Activated CD4-positive, CD25-positive, alpha-beta regulatory T cell treated with anti-CD3 and anti-CD28 coated beads, Interleukin-2, amount 50 U/mL, for 72 hours (primary cell): ENCODE data around the gene HSD17B1.
"Not testable (repeated sequence)": the region's sequence is repeated elsewhere in the genome, so short reads cannot be mapped to it uniquely, and the experiment has no call there.

Experiments
- DNase-seq: peaks from one replicate; pipeline ENCODE4 v3.0.0; 2021

Gene HSD17B1

DNA sequence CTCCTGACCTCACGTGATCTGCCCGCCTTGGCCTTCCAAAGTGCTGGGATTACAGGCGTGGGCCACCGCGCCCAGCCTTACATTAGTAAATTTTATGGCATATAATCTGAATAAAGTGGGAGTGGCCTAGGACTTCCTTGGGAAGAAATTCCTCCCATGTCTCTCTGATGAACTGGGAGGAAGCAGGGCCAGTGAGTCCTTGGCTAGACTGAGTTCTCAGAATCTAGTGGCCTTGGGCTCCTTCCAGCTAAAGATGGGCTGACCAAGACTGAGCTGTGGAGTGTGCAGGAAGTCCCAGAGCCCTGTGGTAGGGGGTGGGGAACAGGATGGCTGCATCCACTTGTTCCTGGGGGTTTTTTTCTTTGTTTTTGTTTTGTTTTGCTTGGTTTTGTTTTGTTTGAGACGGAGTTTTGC is 26.7 kb upstream of the HSD17B1 start:
- DNase-seq, result no peak

DNA sequence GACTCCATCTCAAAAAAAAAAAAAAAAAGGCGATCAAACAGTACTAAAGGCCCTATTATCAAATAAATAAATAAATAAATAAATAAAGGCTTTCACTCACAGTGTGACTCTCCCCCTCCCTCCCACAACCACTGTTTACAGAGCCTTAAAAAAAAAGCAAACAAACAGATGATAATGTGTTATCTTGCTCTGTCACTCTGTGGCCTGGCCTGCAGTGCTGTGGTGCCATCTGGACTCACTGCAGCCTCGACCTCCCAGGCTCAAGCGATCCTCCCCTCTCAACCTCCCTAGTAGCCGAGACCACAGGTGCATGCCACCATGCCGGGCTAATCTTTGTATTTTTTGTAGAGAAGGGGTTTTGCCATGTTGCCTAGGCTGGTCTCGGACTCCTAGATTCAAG is 24.8 kb upstream of the HSD17B1 start:
- no peak for DNase-seq

DNA sequence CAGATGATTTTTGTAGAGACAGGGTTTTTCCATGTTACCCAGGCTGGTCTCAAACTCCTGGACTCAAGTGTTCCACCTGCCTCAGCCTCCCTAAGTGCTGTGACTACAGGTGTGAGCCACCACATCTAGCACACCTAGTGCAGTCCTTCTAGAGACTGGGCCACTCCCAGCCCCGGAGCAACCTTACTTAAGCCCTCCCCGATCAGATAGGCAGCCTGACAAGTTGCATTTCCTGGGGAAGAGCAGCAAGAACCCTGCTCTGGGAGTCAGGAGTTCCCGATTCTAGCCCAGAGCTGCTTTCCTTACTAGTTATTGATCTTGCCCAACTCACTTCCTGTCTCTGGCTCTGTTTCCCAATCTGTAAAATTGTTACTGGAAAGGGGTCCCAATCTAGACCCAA is 23.7 kb upstream of the HSD17B1 start:
- DNase-seq, result no peak

DNA sequence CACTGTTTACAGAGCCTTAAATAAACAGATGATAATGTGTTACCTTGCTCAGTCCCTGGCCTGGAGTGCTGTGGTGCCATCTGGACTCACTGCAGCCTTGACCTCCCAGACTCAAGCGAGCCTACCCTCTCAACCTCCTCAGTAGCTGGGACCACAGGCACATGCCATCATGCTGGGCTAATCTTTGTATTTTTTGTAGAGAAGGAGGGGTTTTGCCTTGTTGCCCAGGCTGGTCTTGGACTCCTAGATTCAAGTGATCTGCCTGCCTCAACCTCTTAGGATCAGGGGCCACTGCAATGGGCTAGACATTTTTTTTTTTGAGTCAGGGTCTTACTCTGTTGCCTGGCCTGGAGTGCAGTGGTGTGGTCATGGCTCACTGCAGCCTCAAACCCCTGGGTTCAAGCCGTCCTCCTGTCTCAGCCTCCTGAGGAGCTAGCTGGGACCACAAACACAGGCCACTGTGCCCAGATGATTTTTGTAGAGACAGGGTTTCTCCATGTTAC is 21.7 kb upstream of the HSD17B1 start:
- no peak for DNase-seq

DNA sequence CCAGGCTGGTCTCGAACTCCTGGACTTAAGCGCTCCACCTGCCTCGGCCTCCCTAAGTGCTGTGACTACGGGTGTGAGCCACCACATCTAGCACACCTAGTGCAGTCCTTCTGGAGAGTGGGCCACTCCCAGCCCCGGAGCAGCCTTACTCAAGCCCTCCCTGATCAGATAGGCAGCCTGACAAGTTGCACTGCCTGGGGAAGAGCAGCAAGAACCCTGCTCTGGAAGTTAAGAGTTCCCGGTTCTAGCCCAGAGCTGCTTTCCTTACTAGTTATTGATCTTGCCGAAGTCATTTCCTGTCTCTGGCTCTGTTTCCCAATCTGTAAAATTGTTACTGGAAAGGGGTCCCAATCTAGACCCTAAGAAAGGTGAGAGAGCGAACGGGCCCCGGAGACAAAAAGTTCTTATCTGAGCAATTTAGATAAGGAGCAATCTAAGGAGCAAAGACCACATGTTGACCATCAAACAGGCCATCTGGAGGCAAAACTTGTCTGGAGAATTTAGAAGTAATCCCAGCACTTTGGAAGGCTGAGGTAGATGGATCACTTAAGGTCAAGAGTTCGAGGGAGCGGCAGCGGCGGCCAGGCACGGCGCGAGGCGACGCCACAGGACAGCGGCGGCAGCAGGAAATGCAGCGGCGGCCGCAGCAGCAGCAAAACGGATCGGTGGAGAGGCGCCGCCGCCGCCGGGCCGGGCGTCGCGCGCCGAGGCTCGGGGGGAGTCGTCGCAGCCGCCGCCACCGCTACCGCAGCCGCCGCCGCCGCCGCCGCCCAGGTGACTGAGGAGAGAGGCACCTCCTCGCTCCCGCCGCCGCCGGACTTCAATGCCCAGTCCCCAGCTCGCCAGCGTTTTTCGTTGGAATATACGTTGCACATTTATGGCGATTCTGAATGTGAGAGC is 21.0 kb upstream of the HSD17B1 start:
- peak; percentile 53 for DNase-seq

DNA sequence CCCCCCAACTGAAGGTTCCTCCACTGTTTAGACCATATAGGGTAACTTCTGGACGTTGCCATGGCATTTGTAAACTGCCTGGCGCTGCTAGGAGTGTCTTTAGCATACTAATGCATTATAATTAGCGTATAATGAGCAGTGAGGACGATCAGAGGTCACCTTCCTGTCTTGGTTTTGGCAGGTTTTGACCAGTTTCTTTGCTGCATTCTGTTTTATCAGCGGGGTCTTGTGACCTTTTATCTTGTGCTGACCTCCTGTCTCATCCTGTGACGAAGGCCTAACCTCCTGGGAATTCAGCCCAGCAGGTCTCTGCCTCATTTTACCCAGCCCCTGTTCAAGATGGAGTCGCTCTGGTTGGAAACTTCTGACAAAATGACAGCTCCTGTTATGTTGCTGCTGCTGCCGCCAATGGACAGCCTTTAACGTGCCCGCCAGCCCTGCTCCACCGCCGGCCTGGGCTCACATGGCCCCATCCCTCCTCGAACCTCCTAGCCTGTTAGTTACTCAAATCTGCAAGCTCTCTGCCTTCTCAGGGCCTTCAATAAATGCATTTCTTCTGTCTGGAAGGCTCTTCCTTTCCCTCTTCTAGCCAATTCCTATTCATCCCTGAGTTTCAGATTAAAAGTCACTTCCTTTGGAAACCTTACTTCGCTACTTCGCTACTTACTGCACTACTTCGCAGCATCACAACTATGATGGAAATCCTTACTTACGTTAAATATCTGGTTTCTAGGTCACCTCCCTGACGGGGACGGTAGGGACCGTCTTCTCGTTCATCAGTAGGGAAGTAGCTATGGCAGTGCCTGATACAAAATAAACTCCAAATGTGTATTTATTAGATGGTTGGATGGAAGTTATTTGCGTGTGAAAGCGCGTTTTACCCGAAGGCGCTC is 17.3 kb upstream of the HSD17B1 start:
- DNase-seq, result no peak

DNA sequence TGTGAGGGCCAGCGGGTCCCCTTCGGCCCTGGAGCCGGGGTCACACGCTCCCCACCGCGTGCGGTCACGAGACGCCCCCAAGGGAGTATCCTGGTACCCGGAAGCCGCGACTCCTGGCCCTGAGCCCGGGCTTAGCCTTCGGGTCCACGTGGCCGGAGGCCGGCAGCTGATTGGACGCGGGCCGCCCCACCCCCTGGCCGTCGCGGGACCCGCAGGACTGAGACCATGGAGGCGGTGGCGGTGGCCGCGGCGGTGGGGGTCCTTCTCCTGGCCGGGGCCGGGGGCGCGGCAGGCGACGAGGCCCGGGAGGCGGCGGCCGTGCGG is 16.7 kb upstream of the HSD17B1 start, which contains the start of gene NAGLU:
TSS of gene NAGLU (plus strand) at position 194 of the 324 bp plus-strand sequence. CDS start at position 226, 32 bp downstream.
- DNase-seq, result peak; percentile 92

DNA sequence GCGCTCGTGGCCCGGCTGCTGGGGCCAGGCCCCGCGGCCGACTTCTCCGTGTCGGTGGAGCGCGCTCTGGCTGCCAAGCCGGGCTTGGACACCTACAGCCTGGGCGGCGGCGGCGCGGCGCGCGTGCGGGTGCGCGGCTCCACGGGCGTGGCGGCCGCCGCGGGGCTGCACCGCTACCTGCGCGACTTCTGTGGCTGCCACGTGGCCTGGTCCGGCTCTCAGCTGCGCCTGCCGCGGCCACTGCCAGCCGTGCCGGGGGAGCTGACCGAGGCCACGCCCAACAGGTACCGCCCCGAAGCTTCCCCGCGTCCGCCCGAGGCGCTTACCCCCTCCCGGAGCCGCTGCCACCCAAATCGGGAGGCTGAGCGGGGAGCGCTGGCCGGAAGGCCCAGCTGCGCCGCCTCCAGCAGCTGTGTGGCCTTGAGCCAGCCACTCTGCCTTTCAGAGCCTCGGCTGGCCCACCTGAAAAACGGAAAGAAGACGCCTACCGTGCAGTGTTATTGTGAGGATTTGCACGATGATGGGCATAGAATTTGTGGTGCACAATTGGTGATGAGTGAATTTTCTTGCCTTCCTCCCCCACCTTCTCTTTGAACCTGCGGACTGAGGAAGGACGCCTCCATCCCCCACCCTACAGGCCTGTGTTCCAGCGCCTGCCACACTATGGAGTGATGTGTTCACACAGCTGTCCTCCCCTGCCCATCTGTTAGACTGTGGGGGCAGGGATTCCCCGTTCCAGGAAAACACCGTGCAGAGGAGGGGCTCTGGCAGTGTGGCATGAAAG is 16.2 kb upstream of the HSD17B1 start:
- peak; percentile 87 for DNase-seq

DNA sequence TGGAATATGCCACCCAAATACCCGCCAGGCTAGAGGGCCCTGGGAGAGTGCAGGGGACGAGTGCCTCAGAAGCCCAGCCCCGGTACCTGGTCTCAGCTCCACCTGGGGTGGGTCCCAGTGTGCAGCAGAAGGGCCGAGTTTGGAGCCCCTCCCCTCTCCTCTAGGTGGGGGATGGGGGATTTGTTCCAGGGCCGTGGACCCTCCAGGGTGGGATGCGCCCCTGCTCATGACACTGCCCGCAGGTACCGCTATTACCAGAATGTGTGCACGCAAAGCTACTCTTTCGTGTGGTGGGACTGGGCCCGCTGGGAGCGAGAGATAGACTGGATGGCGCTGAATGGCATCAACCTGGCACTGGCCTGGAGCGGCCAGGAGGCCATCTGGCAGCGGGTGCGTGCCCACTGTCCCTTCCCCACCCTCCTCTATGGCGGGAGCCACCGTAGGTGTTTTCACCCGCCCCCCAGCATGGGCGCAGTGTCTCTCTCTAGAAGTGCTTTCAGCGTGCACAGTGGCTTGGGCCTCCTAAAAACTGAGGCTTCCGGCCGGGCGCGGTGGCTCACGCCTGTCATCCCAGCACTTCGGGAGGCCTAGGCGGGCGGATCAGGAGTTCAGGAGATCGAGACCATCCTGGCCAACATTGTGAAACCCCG is 15.4 kb upstream of the HSD17B1 start:
- no peak for DNase-seq

DNA sequence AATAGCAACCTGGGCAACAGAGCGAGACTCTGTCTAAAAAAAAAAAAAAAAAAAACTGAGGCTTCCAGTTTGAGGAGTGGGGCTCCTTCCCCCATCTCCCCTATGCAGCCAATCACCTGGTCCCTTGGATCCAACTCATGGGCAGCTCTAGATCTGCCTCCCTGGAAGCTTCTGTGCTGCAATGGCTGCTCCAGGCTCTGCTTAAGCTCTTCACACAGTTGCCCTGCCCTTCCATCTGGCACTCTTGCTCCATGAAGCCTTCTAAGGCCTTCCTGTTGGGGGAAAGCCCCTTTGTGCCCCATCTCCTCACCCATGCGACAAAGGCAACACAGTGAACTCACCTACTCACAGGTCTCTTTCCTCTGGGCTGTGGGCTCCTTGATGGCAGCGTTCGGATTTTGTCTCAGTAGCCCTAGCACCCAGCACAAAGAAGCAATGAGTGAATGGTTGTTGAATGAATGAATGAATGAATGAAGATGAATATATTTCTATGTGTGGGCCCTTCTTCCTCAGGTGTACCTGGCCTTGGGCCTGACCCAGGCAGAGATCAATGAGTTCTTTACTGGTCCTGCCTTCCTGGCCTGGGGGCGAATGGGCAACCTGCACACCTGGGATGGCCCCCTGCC is 14.8 kb upstream of the HSD17B1 start:
- no peak for DNase-seq

DNA sequence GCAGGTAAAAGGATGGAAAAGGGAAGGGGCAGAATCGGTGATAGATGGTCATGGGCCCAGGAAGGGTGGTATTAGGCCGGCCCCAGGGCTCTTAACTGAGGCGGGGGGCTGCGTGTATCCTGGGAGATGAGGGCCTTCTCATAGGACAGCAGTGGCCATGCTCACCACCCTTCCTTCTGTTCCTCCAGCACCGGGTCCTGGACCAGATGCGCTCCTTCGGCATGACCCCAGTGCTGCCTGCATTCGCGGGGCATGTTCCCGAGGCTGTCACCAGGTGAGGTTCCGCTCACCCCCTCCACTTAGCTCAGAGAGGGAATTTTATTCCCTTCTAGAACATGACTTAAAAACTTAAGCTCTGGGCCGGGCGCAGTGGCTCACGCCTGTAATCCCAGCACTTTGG is 14.2 kb upstream of the HSD17B1 start:
- no peak for DNase-seq

DNA sequence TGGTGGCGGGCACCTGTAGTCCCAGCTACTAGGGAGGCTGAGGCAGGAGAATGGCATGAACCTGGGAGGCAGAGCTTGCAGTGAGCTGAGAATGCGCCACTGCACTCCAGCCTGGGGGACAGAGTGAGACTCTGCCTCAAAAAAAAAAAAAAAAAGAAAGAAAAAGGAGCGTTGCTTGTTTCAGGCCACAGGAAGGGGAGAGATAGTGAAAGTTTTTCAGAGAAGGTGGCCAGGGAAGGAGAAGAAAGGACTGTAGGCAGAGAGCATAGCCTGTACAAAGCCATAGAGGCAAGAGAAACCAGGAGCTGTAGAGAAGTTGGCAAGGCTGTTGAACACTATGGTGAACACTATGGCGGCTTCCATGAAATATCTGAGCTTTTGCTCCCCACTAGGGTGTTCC is 12.2 kb upstream of the HSD17B1 start:
- DNase-seq, result not testable (repeated sequence)

DNA sequence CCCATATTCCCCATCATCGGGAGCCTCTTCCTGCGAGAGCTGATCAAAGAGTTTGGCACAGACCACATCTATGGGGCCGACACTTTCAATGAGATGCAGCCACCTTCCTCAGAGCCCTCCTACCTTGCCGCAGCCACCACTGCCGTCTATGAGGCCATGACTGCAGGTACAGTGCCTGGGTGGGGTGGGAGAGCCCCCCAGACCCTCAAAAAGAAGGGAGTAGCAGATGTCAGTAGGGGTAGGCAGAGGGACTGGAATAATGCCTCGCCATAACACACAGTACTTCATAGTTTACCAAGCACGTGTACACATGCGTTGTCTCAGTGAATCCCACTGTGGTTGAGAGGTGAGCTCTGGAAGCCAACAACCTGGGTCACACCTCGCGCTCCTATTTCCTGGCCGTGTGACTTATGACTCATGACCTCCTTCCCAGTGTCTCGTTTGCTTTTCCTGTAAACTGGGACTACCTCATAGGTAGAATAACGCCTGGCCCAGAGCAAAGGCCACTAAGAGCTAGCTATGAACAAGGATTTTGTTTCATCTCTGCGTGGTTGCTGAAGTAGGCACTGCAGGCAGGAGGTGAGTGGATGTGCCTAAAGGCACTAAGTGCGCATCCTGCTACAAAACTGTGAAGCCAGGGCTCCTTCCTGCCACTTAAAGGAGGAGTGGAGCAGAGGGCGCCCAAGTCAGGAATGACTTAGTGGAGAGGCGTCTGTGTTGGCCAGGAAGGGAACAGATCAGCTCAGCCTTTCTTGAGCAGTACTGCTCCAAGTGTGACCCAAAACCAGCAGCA is 11.5 kb upstream of the HSD17B1 start:
- no peak for DNase-seq

DNA sequence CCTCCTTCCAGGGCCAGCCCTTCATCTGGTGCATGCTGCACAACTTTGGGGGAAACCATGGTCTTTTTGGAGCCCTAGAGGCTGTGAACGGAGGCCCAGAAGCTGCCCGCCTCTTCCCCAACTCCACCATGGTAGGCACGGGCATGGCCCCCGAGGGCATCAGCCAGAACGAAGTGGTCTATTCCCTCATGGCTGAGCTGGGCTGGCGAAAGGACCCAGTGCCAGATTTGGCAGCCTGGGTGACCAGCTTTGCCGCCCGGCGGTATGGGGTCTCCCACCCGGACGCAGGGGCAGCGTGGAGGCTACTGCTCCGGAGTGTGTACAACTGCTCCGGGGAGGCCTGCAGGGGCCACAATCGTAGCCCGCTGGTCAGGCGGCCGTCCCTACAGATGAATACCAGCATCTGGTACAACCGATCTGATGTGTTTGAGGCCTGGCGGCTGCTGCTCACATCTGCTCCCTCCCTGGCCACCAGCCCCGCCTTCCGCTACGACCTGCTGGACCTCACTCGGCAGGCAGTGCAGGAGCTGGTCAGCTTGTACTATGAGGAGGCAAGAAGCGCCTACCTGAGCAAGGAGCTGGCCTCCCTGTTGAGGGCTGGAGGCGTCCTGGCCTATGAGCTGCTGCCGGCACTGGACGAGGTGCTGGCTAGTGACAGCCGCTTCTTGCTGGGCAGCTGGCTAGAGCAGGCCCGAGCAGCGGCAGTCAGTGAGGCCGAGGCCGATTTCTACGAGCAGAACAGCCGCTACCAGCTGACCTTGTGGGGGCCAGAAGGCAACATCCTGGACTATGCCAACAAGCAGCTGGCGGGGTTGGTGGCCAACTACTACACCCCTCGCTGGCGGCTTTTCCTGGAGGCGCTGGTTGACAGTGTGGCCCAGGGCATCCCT is 9.3 kb upstream of the HSD17B1 start:
- no peak for DNase-seq

DNA sequence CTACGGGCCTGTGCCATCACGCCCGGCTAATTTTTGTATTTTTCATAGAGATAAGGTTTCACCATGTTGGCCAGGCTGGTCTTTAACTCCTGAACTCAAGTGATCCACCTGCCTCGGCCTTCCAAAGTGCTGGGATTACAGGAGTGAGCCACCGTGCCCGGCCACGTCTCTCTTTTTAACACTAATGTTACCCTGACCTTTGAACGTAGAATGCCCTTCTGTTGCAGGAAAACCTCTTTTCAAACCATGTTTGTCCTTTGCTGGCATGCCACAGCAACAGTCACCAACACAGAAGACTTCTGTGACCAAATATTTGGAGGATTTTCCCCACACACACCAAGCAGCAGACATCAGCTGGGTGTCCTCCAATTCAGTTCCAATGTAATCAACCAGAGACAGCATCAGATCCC is 7.8 kb upstream of the HSD17B1 start:
- no peak for DNase-seq

DNA sequence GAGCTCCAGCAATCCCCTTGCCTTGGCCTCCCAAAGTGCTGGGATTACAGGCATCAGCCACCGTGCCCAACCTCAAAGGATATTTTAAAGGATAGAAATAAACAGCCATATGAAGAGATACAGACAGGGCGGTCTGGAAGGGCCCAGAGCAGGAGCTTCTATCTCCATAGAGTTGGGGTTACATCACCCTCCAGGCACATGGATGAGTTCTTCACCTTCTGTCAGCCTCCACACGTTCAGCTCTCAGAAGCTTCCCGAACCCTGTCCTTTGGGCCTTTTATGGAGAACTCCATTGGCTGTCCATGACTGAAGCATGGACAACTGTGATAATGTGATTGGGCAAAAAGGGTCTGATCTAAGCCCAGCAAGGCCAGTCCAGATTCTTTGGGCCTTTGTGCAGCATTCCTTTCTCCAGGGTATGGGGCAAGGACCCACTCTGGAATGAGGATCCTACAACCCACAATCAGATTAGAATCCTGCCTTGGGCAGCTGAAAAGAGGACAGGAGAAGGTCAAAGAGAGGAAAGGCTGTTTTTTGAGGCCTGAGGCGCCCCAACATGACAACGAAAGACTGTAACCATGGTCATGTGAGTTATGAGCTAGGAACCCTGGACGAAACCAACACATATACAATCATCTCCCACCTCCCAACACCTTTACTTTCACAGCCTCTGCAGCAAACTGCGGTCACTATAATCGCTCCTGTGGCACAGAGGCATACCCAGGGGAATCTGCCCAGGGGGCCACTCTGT is 6.8 kb upstream of the HSD17B1 start:
- not testable (repeated sequence) for DNase-seq

DNA sequence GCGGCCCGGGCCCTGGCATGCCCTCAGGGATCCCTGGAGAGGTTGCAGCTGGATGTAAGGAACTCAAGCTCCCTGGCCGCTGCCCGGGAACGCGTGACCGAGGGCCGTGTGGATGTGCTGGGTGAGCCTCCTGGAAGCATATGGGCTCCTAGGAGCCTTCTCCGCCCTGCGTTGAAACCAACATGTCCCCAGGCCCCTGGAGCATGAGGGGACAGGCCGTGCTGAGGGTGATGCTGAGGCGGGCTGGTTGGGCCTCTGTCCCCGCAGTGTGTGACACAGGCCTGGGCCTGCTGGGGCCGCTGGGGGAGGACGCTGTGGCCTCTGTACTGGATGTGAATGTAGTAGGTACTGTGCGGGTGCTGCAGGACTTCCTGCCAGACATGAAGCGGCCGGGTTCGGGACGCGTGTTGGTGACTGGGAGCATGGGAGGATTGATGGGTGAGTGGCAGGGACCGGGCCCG is 5.7 kb upstream of the HSD17B1 start:
- DNase-seq, result no peak

DNA sequence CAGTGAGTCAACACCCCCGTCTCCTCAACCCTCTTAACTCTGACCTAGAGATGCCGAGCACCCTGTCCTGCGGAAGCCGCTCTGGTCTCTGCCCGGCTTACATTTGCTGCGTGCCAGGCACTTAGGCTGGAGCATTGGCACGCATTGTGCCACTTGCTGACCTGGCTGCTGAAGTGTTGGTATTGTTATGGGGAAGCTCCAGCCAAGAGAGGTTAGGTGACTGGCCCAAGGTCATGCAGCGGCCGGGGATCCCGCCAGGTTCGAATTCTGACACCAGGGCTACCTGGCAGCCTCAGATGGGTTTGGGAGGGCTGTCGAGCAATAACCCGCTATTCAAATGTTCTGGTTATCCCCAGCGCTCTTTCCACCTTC is 5.0 kb upstream of the HSD17B1 start:
- no peak for DNase-seq
